HG03571 (cell line): ENCODE data around the gene MND1.
A peak's percentile ranks its signal among the peaks of the same experiment; 100 is the strongest.
"Not testable (repeated sequence)": the region's sequence is repeated elsewhere in the genome, so short reads cannot be mapped to it uniquely, and the experiment has no call there.

Experiments used
- ATAC-seq: cut with Tn5 transposase; IDR thresholded peaks from one replicate; pipeline ENCODE4 v1.9.1; 2021; ENCODE audit not compliant: unreplicated experiment

MND1 gene

GRCh38 chr4:153401501-153401900 lies 57.0 kb downstream of the MND1 start:
- ATAC-seq: no peak

- no peak for ATAC-seq
Measured at GRCh38 chr4:153402366-153402765, 57.9 kb downstream of the MND1 start.

GRCh38 chr4:153403726-153404125 lies 59.2 kb downstream of the MND1 start:
- ATAC-seq: no peak

GRCh38 chr4:153407906-153408305 lies 63.4 kb downstream of the MND1 start:
- no peak for ATAC-seq

GRCh38 chr4:153408932-153409331 lies 64.4 kb downstream of the MND1 start:
- no peak for ATAC-seq

- ATAC-seq: no peak
Measured at GRCh38 chr4:153409412-153409811, 64.9 kb downstream of the MND1 start.

GRCh38 chr4:153409924-153410501 lies 65.5 kb downstream of the MND1 start:
- no peak for ATAC-seq

GRCh38 chr4:153413842-153414241 lies 69.4 kb downstream of the MND1 start:
- no peak for ATAC-seq

- ATAC-seq: not testable (repeated sequence)
Measured at GRCh38 chr4:153416456-153416855, 72.0 kb downstream of the MND1 start.

GRCh38 chr4:153418121-153418520 lies 73.6 kb downstream of the MND1 start:
- no peak for ATAC-seq

- ATAC-seq: no peak
Measured at GRCh38 chr4:153418558-153418957, 74.1 kb downstream of the MND1 start.

- ATAC-seq: no peak
Measured at GRCh38 chr4:153419029-153419428, 74.5 kb downstream of the MND1 start.

- ATAC-seq: no peak
Measured at GRCh38 chr4:153419673-153420278, 75.3 kb downstream of the MND1 start.

GRCh38 chr4:153420361-153420760 lies 75.9 kb downstream of the MND1 start:
- ATAC-seq: no peak

GRCh38 chr4:153421941-153422340 lies 77.5 kb downstream of the MND1 start:
- ATAC-seq: peak; percentile 71

GRCh38 chr4:153426207-153426885 lies 81.9 kb downstream of the MND1 start:
- peak; percentile 44 for ATAC-seq

GRCh38 chr4:153427363-153428071 lies 83.0 kb downstream of the MND1 start:
- no peak for ATAC-seq

GRCh38 chr4:153428941-153429475 lies 84.5 kb downstream of the MND1 start:
- no peak for ATAC-seq

GRCh38 chr4:153432965-153433753 lies 88.7 kb downstream of the MND1 start:
- ATAC-seq: peak; percentile 83

- no peak for ATAC-seq
Measured at GRCh38 chr4:153433754-153434105, 89.2 kb downstream of the MND1 start.

GRCh38 chr4:153434190-153434589 lies 89.7 kb downstream of the MND1 start:
- ATAC-seq: no peak
